HepG2 (cell line): ENCODE measurements around the gene IST1. TPM values are rescaled to one million over a fixed set of nuclear protein-coding genes. Genes with fewer than 3 reads are reported as not detected.

Source experiments
- ATAC-seq: fragments of 200-7000 bp; cut with Tn5 transposase; 3 replicates; pipeline ENCODE4 v1.9.1; 2020; ENCODE audit warnings: mild to moderate bottlenecking, moderate library complexity
- BruUV-seq: library from RNA; stranded (reverse); fragments of 400-500 nt; replicated peaks from 2 replicates; lab custom pipeline; 2021; lab: Mats Ljungman, UMichigan
- CTCF ChIA-PET: fragments of 300-600 bp; formaldehyde crosslinking; extraction: SDS; loops from one replicate; lab custom pipeline; 2021; ENCODE audit warnings: low total read pairs, inconsistent platforms, low intra/inter-chr PET ratio; lab: Yijun Ruan, JAX
- POLR2A ChIA-PET: fragments of 350-600 bp; sonication (Branson Sonifier 250); formaldehyde crosslinking; loops from one replicate; lab custom pipeline; 2020; ENCODE audit warnings: antibody characterized with exemption, inconsistent platforms; lab: Yijun Ruan, JAX
- DNase-seq: peaks from one replicate; pipeline ENCODE4 v3.0.0-alpha.2; 2015; ENCODE audit warnings: low spot score
- FAIRE-seq: peaks from 3 replicates; lab custom pipeline; 2011; peaks lifted over from hg19 to GRCh38; lab: Jason Lieb, UNC
- H2AFZ ChIP-seq: one replicate; pipeline ENCODE4 v1.6.1; 2011; ENCODE audit warnings: low read length, inconsistent platforms
- H3K27ac ChIP-seq: fragments of 300-600 bp; 3 replicates; pipeline ENCODE4 v1.8.0; 2011; ENCODE audit warnings: mixed run types, mild to moderate bottlenecking, mixed read lengths, low read length, inconsistent platforms; ENCODE audit not compliant: insufficient read depth; ENCODE audit errors: extremely low read length
- H3K27me3 ChIP-seq, 2 experiments: fragments of 200-600 bp in 1 of 2; 2 replicates in 1 of 2; 3 replicates in 1 of 2; pipeline versions ENCODE4 v1.6.0 to v1.8.0; 2011; ENCODE audit warnings: low read length in 2 of 2, mild to moderate bottlenecking in 2 of 2, moderate library complexity in 2 of 2, inconsistent platforms in 1 of 2; ENCODE audit not compliant: insufficient read depth in 2 of 2, control insufficient read depth in 1 of 2
- H3K36me3 ChIP-seq, 2 experiments: fragments of 200-600 bp in 1 of 2; replicated peaks in 1 of 2; 2 replicates in 1 of 2; 3 replicates in 1 of 2; pipeline versions ENCODE4 v1.5.1 to v1.8.0; 2011; ENCODE audit warnings: low read length in 2 of 2, inconsistent platforms in 1 of 2; ENCODE audit not compliant: insufficient read depth in 2 of 2, control insufficient read depth in 1 of 2
- H3K4me1 ChIP-seq: 2 replicates; pipeline ENCODE4 v1.5.1; 2012; ENCODE audit warnings: low read length, inconsistent platforms; ENCODE audit not compliant: insufficient read depth
- H3K4me2 ChIP-seq: 2 replicates; pipeline ENCODE4 v1.6.0; 2011; ENCODE audit warnings: low read depth, low read length, inconsistent platforms
- H3K4me3 ChIP-seq, 3 experiments: fragments of 200-600 bp in 1 of 3; sonication (generic), shearing (Covaris generic) in 1 of 3; replicated peaks in 1 of 3; 2 replicates each; pipeline ENCODE4 v1.5.1; 2011 to 2016; ENCODE audit warnings: low read length in 3 of 3, inconsistent platforms in 2 of 3, low read depth in 2 of 3, mild to moderate bottlenecking in 2 of 3, control low read depth in 1 of 3, mixed read lengths in 1 of 3; ENCODE audit not compliant: insufficient read depth in 1 of 3
- H3K79me2 ChIP-seq: one replicate; pipeline ENCODE4 v1.6.1; 2011; ENCODE audit warnings: low read length, inconsistent platforms; ENCODE audit not compliant: insufficient read depth
- H3K9ac ChIP-seq: 2 replicates; pipeline ENCODE4 v1.6.0; 2011; ENCODE audit warnings: mild to moderate bottlenecking, low read depth, low read length, inconsistent platforms; ENCODE audit not compliant: insufficient read depth
- H3K9me3 ChIP-seq: 2 replicates; pipeline ENCODE4 v1.5.1; 2012; ENCODE audit warnings: mild to moderate bottlenecking, low read length
- H4K20me1 ChIP-seq: 2 replicates; pipeline ENCODE4 v1.6.0; 2011; ENCODE audit warnings: inconsistent platforms, mild to moderate bottlenecking, low read length, moderate library complexity; ENCODE audit not compliant: insufficient read depth
- AGO2 ChIP-seq: fragments of 200-400 bp; formaldehyde crosslinking; optimal IDR thresholded peaks from 2 replicates; pipeline ENCODE3; 2017; ENCODE audit warnings: mild to moderate bottlenecking, low read depth, low read length, moderate library complexity
- POLR2A ChIP-seq, 2 experiments: IDR thresholded peaks; 2 replicates each; pipeline ENCODE4 v1.6.1; 2011; ENCODE audit warnings: low read depth in 2 of 2, low read length in 2 of 2, mild to moderate bottlenecking in 1 of 2, moderate library complexity in 1 of 2; ENCODE audit not compliant: insufficient read depth in 1 of 2
- RBM22 ChIP-seq: fragments of 200-400 bp; formaldehyde crosslinking; optimal IDR thresholded peaks from 2 replicates; pipeline ENCODE3; 2017; ENCODE audit warnings: mild to moderate bottlenecking, low read length, moderate library complexity
- ZC3H13 ChIP-seq: sonication (generic); formaldehyde crosslinking; IDR thresholded peaks from 2 replicates; pipeline ENCODE4 v1.8.1; 2023; ENCODE audit warnings: mild to moderate bottlenecking, missing genetic modification reagents, moderate library complexity
- ZKSCAN8 ChIP-seq: IDR thresholded peaks from 2 replicates; pipeline ENCODE4 v1.6.1; 2016; ENCODE audit warnings: borderline replicate concordance, missing genetic modification reagents, missing compliant biosample characterization
- ZNF652 ChIP-seq: IDR thresholded peaks from 2 replicates; pipeline ENCODE4 v1.6.1; 2016; ENCODE audit warnings: low read depth, borderline replicate concordance
- WGBS: methylation state at CpG from one replicate; pipeline ENCODE4 v1.1.6; 2017; ENCODE audit warnings: low lambda C conversion rate; 5-methylcytosine and 5-hydroxymethylcytosine counted together
- in situ Hi-C: cut with HindIII; loops from 2 replicates; pipeline ENCODE4 v1.10.0; 2017; ENCODE audit warnings: low pct_unique_long_range_greater_than_20kb; ENCODE audit not compliant: extremely low pct_ligation_motif_present
- intact Hi-C: fragments of 100-400 bp; cut with micrococcal nuclease; formaldehyde crosslinking; loops from one replicate; pipeline ENCODE4 v1.10.0; 2022; ENCODE audit not compliant: unreplicated experiment
- polyA plus RNA-seq, 8 experiments: library from polyadenylated mRNA; depleted of rRNA in 3 of 8; stranded (reverse) in 7 of 8; unstranded in 1 of 8; fragments of >200 nt; fragmentation: Illumina TruSeq in 4 of 8; extraction: Trizol in 4 of 8; gene quantifications; 2 replicates each; pipeline versions ENCODE4 v1.2.1 to v1.2.3, GENCODE V29; 2011 to 2016; ENCODE audit warnings: low read depth in 4 of 8, missing spikeins in 1 of 8, mixed read lengths in 1 of 8; ENCODE audit not compliant: insufficient read depth in 1 of 8
- total RNA-seq, 5 experiments: library from RNA; depleted of rRNA; stranded (reverse); fragments of >200 nt; fragmentation: Illumina TruSeq; extraction: Trizol; gene quantifications; 2 replicates each; pipeline ENCODE4 v1.2.3, GENCODE V29; 2016; ENCODE audit warnings: low read depth in 1 of 5
- TF ChIP-seq, protein P1 (sequence below): sonication (generic); formaldehyde crosslinking; IDR thresholded peaks from 2 replicates; pipeline ENCODE4 v1.5.1; 2020; ENCODE audit warnings: mild to moderate bottlenecking, missing genetic modification reagents, moderate library complexity

Gene IST1
- total and polyA plus RNA-seq, 2 of the 13 experiments (the other 11 are each of a cell fraction or from before 2014, with no cell fraction given): 346 to 415 TPM

DNA sequence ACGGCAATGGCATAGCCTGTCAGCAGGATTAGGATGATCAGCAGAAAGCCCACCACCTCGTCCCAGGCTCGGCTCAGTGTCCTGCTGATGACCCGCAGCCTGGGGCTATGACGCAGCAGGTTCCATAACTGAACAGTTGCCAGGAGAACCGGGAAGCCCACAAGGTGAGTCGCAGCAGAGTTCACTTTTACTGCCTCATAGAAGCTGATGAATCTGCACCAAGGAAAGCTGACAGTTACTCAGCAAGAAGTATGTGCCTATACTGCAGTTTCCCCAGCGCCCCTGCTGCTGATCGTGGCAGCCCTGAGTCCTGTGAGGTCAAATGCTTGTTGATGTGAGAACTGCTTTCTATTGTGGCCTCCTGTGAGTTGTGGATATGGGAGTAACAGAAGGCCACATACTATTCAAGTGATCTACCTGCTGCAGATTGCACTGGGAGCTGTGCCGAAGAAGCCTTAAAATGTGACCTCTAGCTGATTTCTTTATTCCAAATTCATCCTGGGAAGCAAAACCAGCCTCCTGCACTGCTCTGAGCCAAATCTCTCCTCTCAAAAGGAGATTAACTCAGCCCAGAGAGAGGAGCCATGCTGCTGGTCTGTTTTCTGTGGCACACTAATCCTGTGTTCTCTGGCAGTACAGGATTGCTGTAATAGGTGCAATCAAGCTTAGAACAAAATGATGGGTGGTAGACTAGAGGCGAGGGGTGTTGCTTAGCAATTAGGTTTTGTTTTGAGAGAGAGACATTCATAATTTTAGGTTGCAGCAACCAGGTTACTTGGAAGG, 38.8 kb downstream of the IST1 start:
- no peak overlapping the region for H3K9ac ChIP-seq
- FAIRE-seq: no peak
- CTCF ChIA-PET: no interaction called here
- POLR2A ChIA-PET: interaction anchor here (1.0 kb wide), 1 partner anchor 126 kb away, joined by 3 read pairs; the partner anchor contains the start of gene AP1G1
- no TSS peak for BruUV-seq
- H3K4me3 ChIP-seq: no peak overlapping the region
- H3K79me2 ChIP-seq: peaks cover 2% of the 10 kb centered on the region
- peaks cover 8 to 26% of the 10 kb centered on the region in 2 experiments for H3K36me3 ChIP-seq
- WGBS: 97% methylated on average over 7 of the region's 11 CpGs
- H2AFZ ChIP-seq: no peak overlapping the region
- no peaks in the 10 kb centered on the region for H3K27me3 ChIP-seq
- in situ Hi-C loops: no loop called here
- H3K9me3 ChIP-seq: no peaks in the 10 kb centered on the region
- TF ChIP-seq RBM22: peak; percentile 76
- TF ChIP-seq ZKSCAN8 (CRISPR knock-in tag): no peak
- peak in 1 of 2 experiments; percentile 49; a peak in 1 of 4 replicates for TF ChIP-seq POLR2A (IDR thresholded peaks at IDR 0.05; ENCODE audit: insufficient read depth in 1 of 2, low read depth in 2 of 2, low read length in 2 of 2)
- peak; percentile 60 for TF ChIP-seq AGO2
- no peak for TF ChIP-seq ZNF652 (CRISPR knock-in tag)
- TF ChIP-seq ZC3H13 (CRISPR knock-in tag): peak; percentile 59; the same call in 1 of the 2 replicates
- TF ChIP-seq, protein P1, sequence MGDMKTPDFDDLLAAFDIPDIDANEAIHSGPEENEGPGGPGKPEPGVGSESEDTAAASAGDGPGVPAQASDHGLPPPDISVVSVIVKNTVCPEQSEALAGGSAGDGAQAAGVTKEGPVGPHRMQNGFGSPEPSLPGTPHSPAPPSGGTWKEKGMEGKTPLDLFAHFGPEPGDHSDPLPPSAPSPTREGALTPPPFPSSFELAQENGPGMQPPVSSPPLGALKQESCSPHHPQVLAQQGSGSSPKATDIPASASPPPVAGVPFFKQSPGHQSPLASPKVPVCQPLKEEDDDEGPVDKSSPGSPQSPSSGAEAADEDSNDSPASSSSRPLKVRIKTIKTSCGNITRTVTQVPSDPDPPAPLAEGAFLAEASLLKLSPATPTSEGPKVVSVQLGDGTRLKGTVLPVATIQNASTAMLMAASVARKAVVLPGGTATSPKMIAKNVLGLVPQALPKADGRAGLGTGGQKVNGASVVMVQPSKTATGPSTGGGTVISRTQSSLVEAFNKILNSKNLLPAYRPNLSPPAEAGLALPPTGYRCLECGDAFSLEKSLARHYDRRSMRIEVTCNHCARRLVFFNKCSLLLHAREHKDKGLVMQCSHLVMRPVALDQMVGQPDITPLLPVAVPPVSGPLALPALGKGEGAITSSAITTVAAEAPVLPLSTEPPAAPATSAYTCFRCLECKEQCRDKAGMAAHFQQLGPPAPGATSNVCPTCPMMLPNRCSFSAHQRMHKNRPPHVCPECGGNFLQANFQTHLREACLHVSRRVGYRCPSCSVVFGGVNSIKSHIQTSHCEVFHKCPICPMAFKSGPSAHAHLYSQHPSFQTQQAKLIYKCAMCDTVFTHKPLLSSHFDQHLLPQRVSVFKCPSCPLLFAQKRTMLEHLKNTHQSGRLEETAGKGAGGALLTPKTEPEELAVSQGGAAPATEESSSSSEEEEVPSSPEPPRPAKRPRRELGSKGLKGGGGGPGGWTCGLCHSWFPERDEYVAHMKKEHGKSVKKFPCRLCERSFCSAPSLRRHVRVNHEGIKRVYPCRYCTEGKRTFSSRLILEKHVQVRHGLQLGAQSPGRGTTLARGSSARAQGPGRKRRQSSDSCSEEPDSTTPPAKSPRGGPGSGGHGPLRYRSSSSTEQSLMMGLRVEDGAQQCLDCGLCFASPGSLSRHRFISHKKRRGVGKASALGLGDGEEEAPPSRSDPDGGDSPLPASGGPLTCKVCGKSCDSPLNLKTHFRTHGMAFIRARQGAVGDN (CRISPR knock-in tag): peak; percentile 21; the same call in 1 of the 2 replicates
- no peak for DNase-seq
- peaks cover 16% of the 10 kb centered on the region for H3K4me1 ChIP-seq
- intact Hi-C loops: no loop called here
- H3K27ac ChIP-seq: no peak overlapping the region
- H3K4me2 ChIP-seq: no peak overlapping the region
- peak; percentile 2; the same call in 1 of the 3 replicates for ATAC-seq
- H4K20me1 ChIP-seq: no peaks in the 10 kb centered on the region; the same call in 1 of the 2 replicates
